Measurements from ENCODE around the gene ANKDD1A.

Gene ANKDD1A

DNA sequence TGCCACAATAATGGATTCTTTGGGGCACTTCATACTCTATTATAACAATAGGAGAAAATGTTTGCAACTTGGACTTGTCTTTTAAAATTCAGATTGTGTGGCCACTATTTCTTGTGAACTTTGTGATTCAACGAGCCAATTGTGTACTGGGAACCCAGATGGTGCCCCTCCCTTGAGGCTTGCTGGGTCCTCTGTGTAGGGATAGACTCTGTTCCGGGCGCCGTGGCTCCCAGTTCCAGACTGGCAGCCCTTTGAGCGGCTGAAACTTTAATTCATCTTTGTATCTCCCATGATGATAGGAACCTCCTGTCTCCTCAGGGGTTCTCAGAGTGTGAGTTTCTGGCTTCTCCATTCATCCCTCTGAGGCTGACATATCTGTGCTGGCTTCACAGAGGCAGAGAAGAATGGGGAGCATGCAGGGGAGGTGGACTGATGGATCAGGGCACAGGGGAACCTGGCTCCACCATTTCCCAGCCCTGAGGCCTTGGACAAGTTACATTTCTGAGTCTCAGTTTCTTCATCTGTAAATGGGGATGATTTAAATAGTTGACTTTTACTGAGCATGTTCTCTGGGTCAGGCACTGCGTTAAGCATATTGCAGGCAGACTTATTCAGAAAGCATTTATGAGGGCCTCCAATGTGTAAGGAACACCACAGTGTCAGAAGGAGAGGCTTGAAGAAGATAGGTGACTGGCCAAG is 15.2 kb upstream of the ANKDD1A start:
- DNase-seq = no peak

DNA sequence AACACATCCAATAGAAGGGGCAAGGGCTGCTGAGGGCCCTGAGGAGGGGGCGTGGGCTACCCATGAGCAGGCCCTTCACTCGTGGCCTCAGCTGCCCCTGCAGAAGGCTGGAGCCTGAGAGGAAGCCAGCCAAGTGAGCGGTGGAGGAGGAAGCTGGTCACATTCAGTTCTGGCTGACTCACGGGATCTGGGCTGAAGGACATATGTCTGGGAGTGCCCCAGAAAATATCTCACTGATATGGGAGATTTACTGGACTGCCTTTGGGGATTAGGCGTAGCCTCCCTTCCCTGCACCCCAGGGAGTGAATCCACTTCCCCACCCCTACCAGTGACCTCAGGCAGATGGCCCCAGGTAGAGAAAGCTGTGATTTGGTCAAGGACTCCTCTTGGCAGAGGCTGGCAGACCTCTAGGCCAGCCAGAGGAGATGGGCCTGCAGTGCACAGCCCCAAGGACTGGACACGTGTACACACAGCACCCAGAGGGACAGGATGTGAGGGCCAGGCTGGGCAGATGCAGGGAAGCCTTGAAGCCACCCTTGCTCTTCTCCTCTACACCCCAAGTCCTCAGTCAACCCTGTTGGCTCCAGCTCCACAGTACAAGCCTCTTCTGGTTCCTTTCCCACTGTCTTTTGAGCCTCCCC is 14.2 kb upstream of the ANKDD1A start:
- DNase-seq = no peak

DNA sequence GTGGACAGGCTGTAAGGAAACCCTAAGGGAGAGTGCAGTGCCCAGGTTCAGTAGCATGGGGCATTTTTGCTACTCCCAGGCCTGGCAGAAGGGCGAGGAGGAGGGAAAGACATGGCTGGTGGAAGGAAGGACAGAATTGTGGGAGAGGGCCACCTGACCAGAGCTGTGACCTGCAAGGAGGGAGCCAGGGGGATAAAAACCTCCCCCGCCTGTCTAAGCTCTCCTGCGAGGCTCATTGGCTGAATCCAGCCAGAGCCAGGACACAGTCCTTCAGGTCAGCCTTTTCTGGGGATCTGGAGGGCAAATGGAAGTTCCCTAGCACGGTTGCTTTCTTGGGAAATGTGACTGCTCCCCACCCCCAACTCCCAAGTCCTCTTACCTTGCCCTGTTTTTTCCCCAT is 13.3 kb upstream of the ANKDD1A start:
- no peak for DNase-seq

DNA sequence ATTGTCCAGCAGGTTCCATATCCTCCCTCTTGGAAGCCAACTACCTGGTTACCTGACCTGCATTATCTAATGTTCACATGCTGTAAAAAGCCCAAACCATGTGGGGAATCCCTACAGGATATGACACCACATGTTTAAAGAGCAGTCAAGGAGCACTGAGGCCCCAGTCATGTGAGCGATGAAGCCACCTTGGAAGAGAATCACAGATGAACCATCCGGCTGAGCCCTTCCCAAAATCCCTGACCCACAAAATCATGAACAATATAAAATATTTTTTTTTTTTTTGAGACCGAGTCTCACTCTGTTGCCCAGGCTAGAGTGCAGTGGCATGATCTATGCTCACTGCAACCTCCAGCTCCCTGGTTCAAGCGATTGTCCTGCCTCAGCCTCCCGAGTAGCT is 10.6 kb upstream of the ANKDD1A start:
- no peak for DNase-seq

DNA sequence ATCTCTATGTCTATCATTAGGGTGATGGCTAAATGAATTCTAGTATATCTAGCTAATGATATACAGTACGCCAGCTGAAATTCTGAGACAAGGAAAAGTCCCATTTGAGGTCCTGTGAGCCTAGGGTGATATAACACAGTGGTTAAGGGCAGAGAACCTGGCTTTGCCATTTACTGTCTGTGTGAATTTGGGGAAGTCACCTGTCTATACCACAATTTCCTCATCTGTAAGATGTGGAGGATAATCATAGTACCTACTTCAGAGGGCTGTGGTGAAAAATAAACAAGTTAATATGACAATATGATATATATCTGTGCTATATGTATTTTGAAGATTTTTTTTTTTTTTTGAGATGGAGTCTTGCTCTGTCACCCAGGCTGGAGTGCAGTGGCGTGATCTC is 9.8 kb upstream of the ANKDD1A start:
- no peak for DNase-seq

DNA sequence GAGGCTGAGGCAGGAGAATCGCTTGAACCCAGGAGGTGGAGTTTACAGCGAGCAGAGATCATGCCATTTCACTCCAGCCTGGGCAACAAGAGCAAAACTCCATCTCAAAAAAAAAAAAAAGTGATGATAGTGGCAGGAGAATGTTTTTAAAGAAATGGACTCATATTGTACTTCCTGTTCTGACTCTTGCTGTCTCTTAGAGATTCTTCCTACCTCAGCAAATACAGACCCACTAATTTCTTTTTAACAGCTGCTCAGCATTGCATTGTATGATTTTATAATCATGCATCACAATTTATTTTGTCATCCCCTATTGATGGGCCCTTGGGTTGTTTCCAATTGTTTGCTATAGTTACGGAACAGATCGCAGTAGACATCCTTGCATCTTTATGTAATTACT is 8.8 kb upstream of the ANKDD1A start:
- no peak for DNase-seq

DNA sequence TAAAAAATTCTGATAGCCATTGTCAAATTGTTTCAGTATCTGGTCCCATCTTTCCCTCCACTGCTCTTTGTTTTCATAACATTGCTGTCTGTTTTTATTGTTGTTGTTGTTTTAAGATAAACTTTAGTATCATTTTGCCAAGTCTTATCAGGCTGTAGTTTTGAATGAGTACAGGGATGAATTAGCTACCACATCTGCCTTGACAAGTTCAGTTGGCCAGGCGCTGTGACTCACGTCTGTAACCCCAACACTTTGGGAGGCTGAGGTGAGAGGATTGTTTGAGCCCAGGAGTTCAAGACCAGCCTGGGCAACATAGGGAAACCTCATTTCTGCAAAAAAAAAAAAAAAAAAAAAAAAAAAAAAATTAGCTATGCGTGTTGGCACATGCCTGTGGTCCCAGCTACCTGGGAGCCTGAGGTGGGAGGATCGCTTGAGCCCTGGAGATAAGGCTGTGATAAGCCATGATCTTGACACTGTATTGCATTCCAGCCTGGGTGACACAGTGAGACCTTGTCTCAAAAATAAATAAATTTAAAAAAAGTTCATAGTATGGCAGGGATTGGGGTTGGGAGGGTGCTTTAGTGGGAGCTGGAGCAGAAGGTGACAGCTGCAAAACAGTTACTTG is 8.3 kb upstream of the ANKDD1A start:
- no peak for DNase-seq

DNA sequence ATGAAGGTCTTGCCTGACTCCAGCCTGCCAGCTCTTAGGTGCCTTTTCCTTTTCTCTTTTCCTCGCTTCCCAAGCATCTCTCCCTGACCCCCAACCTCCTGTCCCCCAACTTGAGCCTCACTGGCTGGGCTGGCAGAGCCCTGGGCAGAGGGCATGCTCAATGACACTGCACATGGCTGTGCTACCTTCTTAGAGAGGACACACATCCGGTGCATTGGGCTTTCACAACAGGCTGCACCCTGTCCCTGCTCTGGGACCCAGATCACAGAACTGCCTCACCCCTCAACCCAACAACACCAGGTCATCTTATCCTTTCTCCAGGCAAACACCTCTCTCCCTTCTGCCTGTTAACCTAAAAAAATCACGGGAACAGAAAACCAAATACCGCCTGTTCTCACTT is 7.5 kb upstream of the ANKDD1A start:
- no peak for DNase-seq

DNA sequence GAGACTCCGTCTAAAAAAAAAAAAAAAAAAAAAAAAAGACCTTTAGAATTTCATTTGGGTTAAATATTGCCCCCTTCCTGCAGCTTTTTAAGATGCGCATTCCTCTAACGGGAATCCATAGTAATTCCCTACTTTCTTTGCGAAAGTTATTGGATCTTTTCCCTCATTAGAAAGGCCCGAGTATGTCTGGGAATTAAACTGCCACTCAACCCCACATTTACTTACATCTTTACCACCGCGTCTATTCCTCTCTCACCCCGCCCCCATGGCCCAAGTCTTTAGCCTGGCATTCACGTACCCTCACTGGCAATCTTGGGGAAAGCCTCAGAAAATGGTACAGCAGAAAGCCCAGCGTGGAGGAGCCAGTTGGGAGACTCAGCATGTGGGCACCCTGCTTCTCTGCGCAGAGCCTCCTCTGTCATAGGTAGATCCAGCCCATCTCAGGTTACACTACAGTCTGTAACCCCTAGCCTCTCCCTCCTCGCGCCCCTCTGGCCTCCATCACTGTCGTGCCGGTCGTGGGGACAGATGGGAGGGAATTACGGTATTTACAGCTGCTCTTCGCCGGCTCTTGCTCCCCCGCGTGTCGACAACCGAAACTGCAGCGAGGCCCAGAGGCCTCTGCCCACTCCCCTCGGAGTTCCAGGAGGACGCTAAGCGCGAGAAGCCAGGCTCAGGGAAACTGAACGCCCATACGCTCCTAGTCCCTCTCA is 6.4 kb upstream of the ANKDD1A start:
- peak; percentile 74 for DNase-seq

DNA sequence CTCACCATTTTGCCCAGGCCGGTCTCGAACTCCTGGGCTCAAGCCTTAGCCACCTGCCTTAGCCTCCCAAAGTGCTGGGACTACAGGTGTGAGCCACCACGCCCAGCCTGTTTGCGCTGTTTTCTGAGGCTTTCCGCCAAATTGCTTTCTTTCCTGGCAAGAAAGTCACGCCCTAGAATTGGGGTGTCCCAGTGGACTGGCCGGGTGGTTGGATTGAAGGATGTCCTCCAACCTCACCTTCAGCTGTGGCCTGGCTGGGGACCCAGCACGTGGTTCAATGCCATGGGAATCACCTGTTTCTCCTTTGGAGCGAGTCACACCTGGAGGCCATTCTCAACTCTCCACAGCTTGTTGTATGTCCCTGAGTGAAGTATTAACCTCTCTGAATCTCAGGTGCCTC is 5.8 kb upstream of the ANKDD1A start:
- DNase-seq = no peak

DNA sequence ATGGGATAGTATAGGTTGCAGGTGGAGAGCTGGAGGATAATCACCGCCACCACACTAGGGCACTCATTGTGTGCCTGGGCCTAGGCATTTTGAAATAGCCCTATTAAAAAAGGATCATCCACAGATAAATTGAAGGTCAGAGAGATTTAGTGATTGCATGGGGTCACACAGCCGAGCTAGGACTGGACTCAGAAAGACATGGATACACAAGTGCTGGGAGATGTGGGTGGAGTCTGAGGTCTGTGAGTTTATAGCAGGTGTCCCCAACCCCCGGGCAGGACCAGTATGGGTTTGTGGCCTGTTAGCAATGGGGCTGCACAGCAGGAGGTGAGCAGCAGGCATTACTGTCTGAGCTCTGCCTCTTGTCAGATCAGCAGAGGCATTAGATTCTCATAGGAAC is 5.3 kb upstream of the ANKDD1A start:
- no peak for DNase-seq

DNA sequence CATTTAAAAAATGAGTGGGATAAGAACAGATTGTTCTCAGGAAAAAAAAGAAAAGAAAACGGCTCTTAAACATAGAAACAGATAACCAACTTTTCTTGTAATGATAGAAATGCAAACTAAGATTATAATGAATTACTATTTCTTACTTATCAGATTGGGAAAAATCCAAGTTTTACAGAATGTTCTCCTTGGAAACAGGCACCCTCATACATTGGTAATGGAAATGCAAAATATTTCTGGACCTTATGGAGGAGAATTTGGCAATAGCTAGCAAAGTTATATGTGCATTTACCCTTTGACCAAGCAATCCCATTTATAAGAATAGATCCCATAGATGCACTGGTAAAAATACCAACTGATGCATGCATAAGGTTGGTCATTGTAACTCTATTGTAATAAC is 3.7 kb upstream of the ANKDD1A start:
- no peak for DNase-seq

DNA sequence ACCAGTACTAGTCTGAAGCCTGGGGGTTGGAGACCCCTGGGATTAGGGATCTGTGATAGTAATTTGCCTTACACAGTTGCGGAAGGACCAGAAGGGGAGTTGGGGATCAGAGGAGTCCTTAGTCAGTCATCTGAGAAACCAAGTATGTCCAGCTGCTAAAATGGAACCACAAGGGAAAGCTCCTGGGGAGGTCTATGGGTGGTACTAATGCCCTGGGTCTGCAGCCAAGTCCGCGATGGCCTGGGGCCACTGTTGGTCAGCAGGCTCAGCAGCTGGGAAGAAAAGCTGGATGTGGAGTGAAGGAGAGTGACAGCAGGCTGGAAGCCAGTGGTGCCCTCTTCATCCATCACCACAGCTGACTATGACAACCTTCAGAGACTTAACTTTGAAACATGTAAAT is 2.2 kb upstream of the ANKDD1A start:
- no peak for DNase-seq

DNA sequence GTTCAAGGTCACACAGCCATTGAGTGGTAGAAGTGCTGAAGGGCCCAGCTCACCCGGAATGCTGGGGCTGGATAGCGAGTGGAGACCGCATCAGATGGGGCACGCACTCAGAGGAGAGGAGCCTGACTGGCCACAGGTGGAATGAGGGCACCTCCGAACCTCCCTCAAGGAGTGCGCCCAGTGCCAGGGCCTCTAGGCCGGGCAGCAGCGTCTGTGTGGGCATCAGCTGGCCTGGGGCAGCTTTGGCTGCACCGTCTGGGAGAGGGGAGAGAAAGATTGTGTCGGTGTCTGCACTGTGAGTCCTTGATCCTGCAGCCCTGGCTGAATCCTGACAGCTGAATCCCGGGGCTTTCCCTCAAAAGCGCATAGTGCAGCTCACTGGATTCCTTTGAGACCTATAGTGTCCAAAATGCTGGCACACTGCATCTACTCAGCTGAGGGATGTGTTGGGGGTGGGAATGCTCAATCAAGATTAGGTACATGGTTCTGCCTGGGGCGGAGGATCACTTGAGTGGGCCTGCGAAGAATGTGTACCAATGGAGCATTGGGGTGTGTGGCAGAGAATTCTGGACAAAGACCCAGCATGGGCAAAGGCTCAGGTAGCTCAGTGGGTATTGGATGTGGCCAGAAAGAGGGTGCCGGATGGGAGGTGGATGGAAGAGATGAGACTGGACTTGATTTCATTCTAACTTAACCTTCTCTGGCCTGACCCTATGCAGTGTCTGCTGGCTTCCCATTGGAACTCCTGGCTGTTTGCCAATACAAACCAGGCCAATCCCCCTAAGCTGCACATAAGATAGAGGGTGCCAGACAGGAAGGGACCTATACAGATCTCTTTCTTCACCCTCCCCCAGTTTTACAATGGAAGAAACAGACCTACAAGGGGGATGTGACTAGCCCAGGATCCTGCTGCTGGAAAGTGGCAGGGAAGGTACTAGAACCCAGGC is 950 bp downstream of the ANKDD1A start:
- DNase-seq = no peak

DNA sequence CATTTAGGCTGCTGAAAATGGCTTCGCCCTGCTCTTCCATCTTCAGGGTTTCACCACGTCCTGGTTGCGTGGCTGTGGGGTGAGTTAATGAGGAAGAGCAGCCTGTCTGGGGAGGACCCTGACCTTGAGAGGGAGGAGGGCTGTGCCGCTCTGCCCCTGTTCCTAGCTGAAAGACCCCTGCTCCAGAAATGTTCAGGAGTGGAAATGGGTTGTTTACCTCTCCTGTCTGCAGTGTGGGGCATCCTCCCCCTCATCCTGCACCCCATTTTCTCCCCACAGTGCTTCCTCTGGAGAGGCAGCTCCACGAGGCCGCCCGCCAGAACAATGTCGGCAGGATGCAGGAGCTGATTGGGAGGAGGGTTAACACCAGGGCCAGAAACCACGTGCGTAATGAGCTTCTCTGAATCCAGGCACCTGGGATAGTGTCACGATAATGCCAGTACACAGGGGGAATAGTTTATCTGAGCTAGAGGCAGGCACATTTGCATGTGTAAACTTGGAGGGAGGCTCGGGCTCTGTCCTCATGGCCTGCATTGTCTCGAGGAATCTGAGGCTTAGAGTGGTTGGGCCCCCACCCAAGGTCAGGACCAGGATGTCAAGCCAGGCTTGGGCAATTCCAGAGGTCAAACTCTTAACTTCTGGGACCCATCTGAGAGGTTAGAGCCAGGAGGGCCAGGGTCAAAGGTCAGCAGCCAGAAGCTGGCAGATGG is 4.0 kb downstream of the ANKDD1A start:
- DNase-seq = no peak

DNA sequence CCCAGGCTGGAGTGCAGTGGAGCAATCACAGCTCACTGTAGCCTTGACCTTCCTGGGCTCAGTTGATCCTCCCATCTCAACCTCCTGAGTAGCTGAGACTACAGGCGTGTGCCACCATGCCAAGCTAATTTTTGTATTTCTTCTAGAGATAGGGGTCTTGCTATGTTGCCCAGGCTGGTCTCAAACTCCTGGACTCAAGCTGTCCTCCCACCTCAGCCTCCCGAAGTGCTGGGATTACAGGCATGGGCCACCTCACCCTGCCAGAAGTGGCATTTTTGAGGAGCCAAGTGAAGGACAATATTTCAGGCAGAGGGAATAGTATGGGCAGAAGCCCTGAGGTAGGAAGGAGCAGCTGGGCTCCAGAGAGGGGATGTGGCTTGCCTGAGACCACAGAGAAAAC is 4.7 kb downstream of the ANKDD1A start:
- DNase-seq = no peak

DNA sequence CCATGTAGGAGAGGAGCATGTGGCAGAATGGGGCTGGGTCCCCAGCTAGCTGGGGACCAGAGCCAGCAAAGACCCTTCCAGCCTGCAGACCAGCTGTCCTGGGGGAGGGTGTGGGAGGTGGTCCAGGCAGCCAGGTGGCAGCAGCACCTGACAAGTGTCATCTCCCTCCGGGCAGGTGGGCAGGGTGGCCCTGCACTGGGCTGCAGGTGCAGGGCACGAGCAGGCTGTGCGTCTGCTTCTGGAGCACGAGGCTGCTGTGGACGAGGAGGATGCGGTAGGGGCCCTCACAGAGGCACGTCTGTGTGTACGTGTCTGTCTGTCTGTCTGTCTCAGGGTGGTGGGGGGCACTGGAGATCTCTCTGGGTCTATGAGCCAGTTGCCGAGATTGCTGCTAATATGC is 5.5 kb downstream of the ANKDD1A start:
- DNase-seq = no peak

DNA sequence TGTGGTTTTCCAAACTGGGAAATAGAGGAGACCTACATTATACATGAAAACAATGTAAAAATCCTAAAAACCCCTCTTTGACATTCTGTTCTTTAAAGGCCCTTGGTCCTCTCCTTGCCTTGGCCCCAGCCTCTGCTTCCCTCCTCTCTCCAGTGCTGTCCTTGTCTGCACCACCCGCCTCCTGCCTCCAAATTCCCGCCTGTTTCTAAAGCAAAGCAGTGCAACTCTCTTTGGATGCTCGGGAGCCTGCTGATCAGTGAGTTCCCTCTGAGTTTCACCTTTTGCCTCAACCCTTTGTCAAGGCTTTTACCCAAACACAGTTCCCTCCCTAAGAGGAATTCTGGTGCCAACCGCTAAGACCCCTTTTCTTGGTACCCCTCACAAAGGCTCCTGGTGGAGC is 8.0 kb downstream of the ANKDD1A start:
- no peak for DNase-seq

DNA sequence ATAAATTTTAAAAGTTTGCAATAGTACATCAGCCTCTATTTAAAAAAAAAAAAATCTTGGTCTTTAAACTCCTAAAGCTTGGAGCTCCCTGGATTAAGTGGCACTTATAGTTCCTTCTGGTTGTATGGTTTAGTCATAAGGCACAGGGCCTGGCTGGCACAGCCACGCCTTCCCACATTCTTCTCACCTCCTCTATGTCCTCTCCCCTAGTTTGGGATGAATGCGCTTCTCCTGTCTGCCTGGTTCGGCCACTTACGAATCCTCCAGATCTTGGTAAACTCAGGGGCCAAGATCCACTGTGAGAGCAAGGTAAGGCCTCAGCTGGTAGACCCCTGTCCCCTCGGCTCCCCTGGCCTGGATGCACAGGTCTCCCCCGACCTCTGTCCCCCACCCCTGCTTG is 10.0 kb downstream of the ANKDD1A start:
- no peak for DNase-seq

DNA sequence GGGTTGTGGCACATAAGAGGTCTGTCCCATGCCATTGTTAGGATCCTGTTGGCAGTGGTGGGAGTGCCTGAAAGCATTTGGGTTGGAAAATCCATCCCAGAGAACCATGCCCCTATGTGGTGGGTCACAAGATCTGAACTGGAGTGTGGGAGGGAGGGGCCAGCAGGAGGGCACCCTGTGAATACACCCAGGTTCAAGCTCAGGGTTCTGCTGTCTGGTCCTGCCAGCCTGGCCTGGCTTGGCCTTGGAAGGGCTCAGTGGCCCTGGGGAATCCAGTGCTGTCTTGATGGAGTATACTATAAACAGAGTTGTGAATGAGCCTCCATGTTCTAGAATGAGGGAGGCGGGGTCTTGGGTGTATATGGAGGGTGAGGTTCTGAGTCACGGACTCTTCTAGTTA is 11.8 kb downstream of the ANKDD1A start:
- DNase-seq = no peak

DNA sequence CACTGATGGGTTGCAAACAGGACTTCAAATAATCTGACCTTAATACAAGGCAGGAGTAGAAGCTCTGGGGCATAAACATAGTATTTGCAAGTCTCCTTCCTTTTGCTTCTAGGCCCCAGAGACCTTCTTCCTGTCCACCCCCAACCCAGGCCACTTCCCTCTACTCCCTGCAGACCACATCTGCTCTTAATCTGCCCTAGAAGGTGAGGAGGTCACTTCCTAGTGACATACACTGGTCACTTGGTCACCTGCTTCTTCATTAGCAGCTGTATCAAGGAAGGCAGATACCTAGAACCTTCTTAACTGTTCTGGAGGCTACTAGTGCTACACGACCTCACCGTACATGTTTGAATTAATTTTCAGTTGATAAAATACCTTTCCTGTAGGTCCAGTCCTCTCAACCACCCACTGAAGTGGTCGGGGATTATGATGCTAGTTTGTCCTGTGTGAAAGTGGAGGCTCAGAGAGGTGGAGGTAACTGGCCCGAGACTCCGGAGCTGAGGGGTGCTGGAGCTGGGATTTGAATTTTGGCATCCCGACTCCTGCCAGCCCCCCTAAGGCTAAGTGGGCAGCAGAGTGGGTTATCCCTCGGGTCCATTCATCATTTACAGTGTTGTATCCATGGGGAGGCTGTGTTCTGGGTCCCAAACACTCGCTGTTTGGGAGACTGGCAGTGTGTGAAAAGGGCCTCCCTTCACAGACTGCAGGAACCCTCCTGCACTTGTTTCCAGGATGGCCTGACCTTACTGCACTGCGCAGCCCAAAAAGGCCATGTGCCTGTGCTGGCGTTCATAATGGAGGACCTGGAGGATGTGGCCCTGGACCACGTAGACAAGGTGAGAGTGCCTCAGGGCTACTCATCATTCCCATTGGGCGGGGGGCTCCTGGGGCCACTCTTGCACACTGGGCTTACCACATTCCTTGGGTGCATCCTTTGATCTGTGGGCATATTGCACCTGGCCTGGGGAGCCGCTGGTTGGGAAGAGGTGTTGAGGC is 13.9 kb downstream of the ANKDD1A start:
- DNase-seq = no peak

All from activated T-cell treated with anti-CD3 and anti-CD28 coated beads for 4 hours (primary cell).